ENCODE data around the gene TFEB. TPM values are rescaled to one million over a fixed set of nuclear protein-coding genes. Genes with fewer than 3 reads are reported as not detected.

The TFEB gene
- total and polyA plus RNA-seq, 10 of the 15 experiments (the other 5 are each of a cell fraction or from before 2014, with no cell fraction given), result 0.84 to 108 (median 60.8) TPM

GRCh38 chr6:41682056-41682477, 53.3 kb downstream of the TFEB start:
- no peaks in the 10 kb centered on the region for H3K27me3 ChIP-seq (replicated peaks in 1 of 2; ENCODE audit: control insufficient read depth in 2 of 2, insufficient read depth in 2 of 2, low read length in 1 of 2)
- ChIA-PET CTCF (interaction anchor here (0.6 to 4.4 kb wide), 18 partner anchors 11 to 403 kb away, joined by 3 to 38 read pairs (median 5); no protein-coding TSS in a partner anchor), SMC1A (ENCODE audit: uncharacterized antibody, unreplicated experiment) (interaction anchor here (1.0 to 1.1 kb wide), 3 partner anchors 79 to 374 kb away, joined by 3 to 5 read pairs (median 5); no protein-coding TSS in a partner anchor), RAD21 (ENCODE audit: unreplicated experiment) (interaction anchor here (0.7 to 4.0 kb wide), 5 partner anchors 26 to 572 kb away, joined by 3 to 23 read pairs (median 3); no protein-coding TSS in a partner anchor), POLR2A (no interaction called here)
- WGBS (ENCODE audit: insufficient coverage, insufficient replicate concordance, low lambda C conversion rate, missing lambda C conversion rate), result 5% methylated on average over 9 of the region's 9 CpGs
- FAIRE-seq, result peak; percentile 57
- H3K27ac ChIP-seq (ENCODE audit: control insufficient read depth, insufficient read depth), result no peak overlapping the region
- ATAC-seq, result peak; percentile 89
- no peak overlapping the region for H3K9ac ChIP-seq (ENCODE audit: control insufficient read depth, insufficient read depth, low read length)
- no TSS peak for BruUV-seq (replicated peaks)
- H2AFZ ChIP-seq (ENCODE audit: control insufficient read depth, low read depth, low read length), result no peak overlapping the region
- H3K4me1 ChIP-seq (ENCODE audit: control insufficient read depth, insufficient read depth, low read length), result no peaks in the 10 kb centered on the region
- intact Hi-C loops (cut with micrococcal nuclease; ENCODE audit: unreplicated experiment) (loop anchor here (1.0 to 2.0 kb wide), 4 partner anchors 79 to 313 kb away; no protein-coding TSS in a partner anchor), in situ Hi-C loops (cut with MboI) (loop anchor here (10.0 kb wide), 1 partner anchor 77 kb away; no protein-coding TSS in a partner anchor)
- no peak overlapping the region for H3K4me3 ChIP-seq
- H3K4me2 ChIP-seq (ENCODE audit: control insufficient read depth, insufficient read depth), result no peak overlapping the region
- H3K36me3 ChIP-seq (ENCODE audit: control insufficient read depth in 2 of 2, insufficient read depth in 2 of 2, low read length in 1 of 2), result peaks cover 9 to 15% of the 10 kb centered on the region in 2 experiments; a peak in 3 of 4 replicates
- no peak for DNase-seq (ENCODE audit: low read depth, low spot score)
- no peaks in the 10 kb centered on the region for H3K79me2 ChIP-seq (ENCODE audit: control insufficient read depth, insufficient read depth, low read length)
- H4K20me1 ChIP-seq (ENCODE audit: control insufficient read depth, insufficient read depth), result no peaks in the 10 kb centered on the region
- H3K9me3 ChIP-seq (replicated peaks; ENCODE audit: control insufficient read depth, insufficient read depth, low read length), result no peaks in the 10 kb centered on the region
- TF ChIP-seq ZZZ3 (IDR thresholded peaks at IDR 0.05; ENCODE audit: control insufficient read depth, insufficient read length, low read depth) (no peak), YY1 (IDR thresholded peaks at IDR 0.05; ENCODE audit: low read depth, low read length) (peak; percentile 83), SMARCA5 (IDR thresholded peaks at IDR 0.05) (no peak; the same call in 1 of the 2 replicates), TCF12 (IDR thresholded peaks at IDR 0.05; ENCODE audit: low read depth, low read length) (peak; percentile 60; the same call in 1 of the 2 replicates), ATF7 (IDR thresholded peaks at IDR 0.05; ENCODE audit: low read depth) (no peak), USF2 (IDR thresholded peaks at IDR 0.05; ENCODE audit: borderline replicate concordance, low read depth, low read length) (no peak), MYC (IDR thresholded peaks at IDR 0.05; ENCODE audit: insufficient read depth, insufficient read length, insufficient replicate concordance, low read length, severe bottlenecking) (no peak), HSF1 (IDR thresholded peaks at IDR 0.05; ENCODE audit: low read depth, low read length) (no peak), RUNX3 (IDR thresholded peaks at IDR 0.05; ENCODE audit: low read length) (peak; percentile 54; the same call in 1 of the 2 replicates), PAX8 (IDR thresholded peaks at IDR 0.05) (no peak), GATAD2B (conservative IDR thresholded peaks at IDR 0.05; ENCODE audit: low read depth) (no peak), BCL3 (IDR thresholded peaks at IDR 0.05; ENCODE audit: borderline replicate concordance, insufficient read depth, low read depth, low read length, poor library complexity, severe bottlenecking) (peak; percentile 48), MYB (IDR thresholded peaks at IDR 0.05; ENCODE audit: borderline replicate concordance, low read depth, low read length) (no peak), ZNF207 (IDR thresholded peaks at IDR 0.05; ENCODE audit: borderline replicate concordance) (no peak), IKZF2 (IDR thresholded peaks at IDR 0.05) (no peak), SREBF1 (IDR thresholded peaks at IDR 0.05; ENCODE audit: low read length) (no peak), CHD2 (IDR thresholded peaks at IDR 0.05; ENCODE audit: borderline replicate concordance, low read depth, low read length) (peak; percentile 77; the same call in 1 of the 2 replicates), POU2F2 (IDR thresholded peaks at IDR 0.05; ENCODE audit: borderline replicate concordance, low read depth, low read length) (peak; percentile 48; the same call in 1 of the 3 replicates), RB1 (IDR thresholded peaks at IDR 0.05; ENCODE audit: borderline replicate concordance) (peak; percentile 45; the same call in 1 of the 2 replicates)

Data from GM12878 (cell line).